ENCODE data around the gene LOXL4.

LOXL4 gene

GRCh38 chr10:98217801-98218200, 50.2 kb downstream of the LOXL4 start:
- Mint-ChIP-seq H3K36me3 (ENCODE audit: insufficient read depth) (no peaks in the 10 kb centered on the region), H3K27me3 (no peaks in the 10 kb centered on the region), H3K27ac (ENCODE audit: low read depth) (no peak overlapping the region), H3K9me3 (peaks cover 13% of the 10 kb centered on the region), H3K4me3 (no peak overlapping the region), H3K4me1 (peaks cover 32% of the 10 kb centered on the region)
- DNase-seq (ENCODE audit: low spot score in 2 of 2) (no peak), ATAC-seq (replicated peaks; ENCODE audit: extremely low read depth, poor library complexity, severe bottlenecking) (no peak)

- DNase-seq (ENCODE audit: low spot score in 2 of 2) (no peak), ATAC-seq (replicated peaks; ENCODE audit: extremely low read depth, poor library complexity, severe bottlenecking) (no peak)
- H3K9me3 Mint-ChIP-seq: peaks cover 13% of the 10 kb centered on the region
- H3K27ac Mint-ChIP-seq (ENCODE audit: low read depth): no peak overlapping the region
- H3K36me3 Mint-ChIP-seq (ENCODE audit: insufficient read depth): no peaks in the 10 kb centered on the region
- H3K4me1 Mint-ChIP-seq: peaks cover 49% of the 10 kb centered on the region
- H3K27me3 Mint-ChIP-seq: no peaks in the 10 kb centered on the region
- no peak overlapping the region for H3K4me3 Mint-ChIP-seq
These were observed 52.6 kb downstream of the LOXL4 start for GRCh38 chr10:98215373-98215772.

- Mint-ChIP-seq H3K9me3 (peaks cover 5% of the 10 kb centered on the region), H3K36me3 (ENCODE audit: insufficient read depth) (peaks cover 6% of the 10 kb centered on the region), H3K27ac (ENCODE audit: low read depth) (no peak overlapping the region), H3K4me3 (no peak overlapping the region), H3K27me3 (no peaks in the 10 kb centered on the region), H3K4me1 (peaks cover 48% of the 10 kb centered on the region)
- no peak for DNase-seq (ENCODE audit: low spot score in 2 of 2)
- no peak for ATAC-seq (replicated peaks; ENCODE audit: extremely low read depth, poor library complexity, severe bottlenecking)
These were observed 54.3 kb downstream of the LOXL4 start for GRCh38 chr10:98213740-98214139.

- Mint-ChIP-seq H3K27ac (ENCODE audit: low read depth) (no peak overlapping the region), H3K36me3 (ENCODE audit: insufficient read depth) (peaks cover 13% of the 10 kb centered on the region), H3K4me1 (peaks cover 34% of the 10 kb centered on the region), H3K4me3 (no peak overlapping the region), H3K9me3 (no peaks in the 10 kb centered on the region), H3K27me3 (no peaks in the 10 kb centered on the region)
- no peak for ATAC-seq (replicated peaks; ENCODE audit: extremely low read depth, poor library complexity, severe bottlenecking)
- DNase-seq (ENCODE audit: low spot score in 2 of 2): no peak
These were observed 55.8 kb downstream of the LOXL4 start for GRCh38 chr10:98212196-98212595.

GRCh38 chr10:98209441-98209840, 58.6 kb downstream of the LOXL4 start:
- Mint-ChIP-seq H3K9me3 (no peaks in the 10 kb centered on the region), H3K27ac (ENCODE audit: low read depth) (no peak overlapping the region), H3K36me3 (ENCODE audit: insufficient read depth) (peaks cover 16% of the 10 kb centered on the region), H3K27me3 (no peaks in the 10 kb centered on the region), H3K4me1 (peaks cover 28% of the 10 kb centered on the region), H3K4me3 (no peak overlapping the region)
- DNase-seq (ENCODE audit: low spot score in 2 of 2) (no peak), ATAC-seq (replicated peaks; ENCODE audit: extremely low read depth, poor library complexity, severe bottlenecking) (no peak)

- ATAC-seq (replicated peaks; ENCODE audit: extremely low read depth, poor library complexity, severe bottlenecking) (no peak), DNase-seq (ENCODE audit: low spot score in 2 of 2) (no peak)
- Mint-ChIP-seq H3K27ac (ENCODE audit: low read depth) (no peak overlapping the region), H3K9me3 (no peaks in the 10 kb centered on the region), H3K27me3 (no peaks in the 10 kb centered on the region), H3K36me3 (ENCODE audit: insufficient read depth) (peaks cover 18% of the 10 kb centered on the region), H3K4me1 (peaks cover 28% of the 10 kb centered on the region), H3K4me3 (no peak overlapping the region)
These were observed 59.1 kb downstream of the LOXL4 start for GRCh38 chr10:98208925-98209324.

- H3K27me3 Mint-ChIP-seq: no peaks in the 10 kb centered on the region
- H3K4me3 Mint-ChIP-seq: no peak overlapping the region
- no peak for ATAC-seq (replicated peaks; ENCODE audit: extremely low read depth, poor library complexity, severe bottlenecking)
- H3K36me3 Mint-ChIP-seq (ENCODE audit: insufficient read depth): peaks cover 24% of the 10 kb centered on the region
- peaks cover 24% of the 10 kb centered on the region for H3K4me1 Mint-ChIP-seq
- no peak for DNase-seq (ENCODE audit: low spot score in 2 of 2)
- no peak overlapping the region for H3K27ac Mint-ChIP-seq (ENCODE audit: low read depth)
- H3K9me3 Mint-ChIP-seq: no peaks in the 10 kb centered on the region
These were observed 62.6 kb downstream of the LOXL4 start for GRCh38 chr10:98205351-98205750.

GRCh38 chr10:98202378-98202777, 65.6 kb downstream of the LOXL4 start:
- H3K4me3 Mint-ChIP-seq: no peak overlapping the region

GRCh38 chr10:98201760-98202159, 66.2 kb downstream of the LOXL4 start:
- no peaks in the 10 kb centered on the region for H3K27me3 Mint-ChIP-seq
- peaks cover 33% of the 10 kb centered on the region for H3K4me1 Mint-ChIP-seq

More at GRCh38 chr10:98202378-98202777, 65.6 kb downstream of the LOXL4 start:
- H3K9me3 Mint-ChIP-seq: no peaks in the 10 kb centered on the region
- peaks cover 27% of the 10 kb centered on the region for H3K4me1 Mint-ChIP-seq
- H3K27me3 Mint-ChIP-seq: no peaks in the 10 kb centered on the region
- no peak overlapping the region for H3K27ac Mint-ChIP-seq (ENCODE audit: low read depth)
- peaks cover 14% of the 10 kb centered on the region for H3K36me3 Mint-ChIP-seq (ENCODE audit: insufficient read depth)
- ATAC-seq (replicated peaks; ENCODE audit: extremely low read depth, poor library complexity, severe bottlenecking): no peak
- DNase-seq (ENCODE audit: low spot score in 2 of 2): no peak

More at GRCh38 chr10:98201760-98202159, 66.2 kb downstream of the LOXL4 start:
- no peak for DNase-seq (ENCODE audit: low spot score in 2 of 2)
- Mint-ChIP-seq H3K27ac (ENCODE audit: low read depth) (no peak overlapping the region), H3K9me3 (no peaks in the 10 kb centered on the region), H3K36me3 (ENCODE audit: insufficient read depth) (peaks cover 13% of the 10 kb centered on the region), H3K4me3 (no peak overlapping the region)
- ATAC-seq (replicated peaks; ENCODE audit: extremely low read depth, poor library complexity, severe bottlenecking): no peak

All from central memory CD8-positive, alpha-beta T cell (primary cell).